Midbrain (tissue), 1 donor: ENCODE results near the gene PREX1.

Source experiments
- DNase-seq: peaks from one replicate; lab custom pipeline; 2025; lab: John Stamatoyannopoulos, UW

PREX1 gene

DNA sequence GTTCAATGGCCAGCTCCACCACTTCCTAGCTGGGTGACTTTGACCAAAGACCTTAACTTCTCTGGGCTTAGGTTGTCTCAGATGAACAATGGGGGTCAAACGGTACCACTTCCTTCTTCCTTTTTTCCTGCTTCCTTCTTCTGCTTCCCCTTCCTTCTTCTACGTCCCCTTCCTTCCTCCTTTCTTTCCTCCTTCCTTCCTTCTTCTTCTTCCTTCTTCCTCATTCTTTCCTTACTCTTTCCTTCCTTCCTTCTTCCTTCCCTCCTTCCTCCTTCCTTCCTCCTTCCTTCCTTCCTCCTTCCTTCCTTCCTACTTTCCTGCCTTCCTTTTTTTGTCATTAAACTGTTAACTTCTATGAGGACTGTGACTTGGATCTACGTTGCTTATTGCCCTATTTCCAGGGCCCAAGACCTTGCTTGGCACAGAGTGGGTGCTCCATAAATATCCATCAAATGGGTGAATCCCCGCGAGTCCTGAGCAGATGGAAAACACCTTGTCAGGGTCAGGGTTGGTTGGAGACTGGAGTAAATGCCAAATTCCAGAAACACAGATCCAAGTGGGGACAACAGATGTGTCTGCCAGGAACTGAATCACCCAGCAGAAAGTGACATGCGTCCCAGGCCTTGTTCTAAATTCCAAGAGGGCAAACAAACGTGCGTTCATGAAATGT, 243.3 kb downstream of the PREX1 start:
- no peak for DNase-seq

DNA sequence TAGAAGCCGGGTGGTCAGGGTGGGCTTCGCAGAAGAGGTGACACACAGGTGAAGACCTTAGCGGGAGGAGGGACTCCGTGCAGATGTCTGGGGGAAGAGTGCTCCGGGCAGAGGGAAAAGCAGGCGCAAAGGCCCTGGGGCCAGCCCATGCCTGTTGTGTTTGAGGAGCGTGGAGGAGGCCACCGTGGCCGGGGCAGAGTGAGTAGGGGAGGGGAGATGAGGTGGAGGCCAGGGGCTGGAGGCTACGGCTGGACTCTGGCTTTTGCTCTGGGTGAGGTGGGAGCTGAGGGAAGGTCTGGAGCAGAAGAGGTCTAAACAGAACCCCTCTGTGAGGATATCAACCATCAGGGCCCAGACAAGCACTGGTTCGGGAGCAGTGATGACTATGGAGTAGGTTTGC, 244.0 kb downstream of the PREX1 start:
- no peak for DNase-seq

DNA sequence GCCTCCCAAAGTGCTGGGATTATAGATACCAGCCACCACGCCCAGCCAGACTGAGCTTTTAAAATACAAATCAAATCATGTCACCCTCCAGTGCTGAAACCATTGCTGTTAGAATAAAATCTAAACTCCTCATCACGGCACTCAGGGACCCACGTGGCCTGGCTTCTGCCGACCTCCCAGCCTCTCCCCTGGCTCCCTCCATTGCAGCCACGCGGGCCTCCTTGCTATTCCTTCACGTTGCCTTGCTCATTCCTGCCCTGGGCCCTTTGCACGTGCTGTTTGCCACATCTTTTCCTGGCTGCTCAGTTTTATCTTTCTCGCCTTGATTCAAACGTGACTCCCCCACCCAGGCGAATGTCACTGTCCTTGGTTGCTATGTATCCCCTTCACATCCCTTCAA, 244.6 kb downstream of the PREX1 start:
- no peak for DNase-seq

DNA sequence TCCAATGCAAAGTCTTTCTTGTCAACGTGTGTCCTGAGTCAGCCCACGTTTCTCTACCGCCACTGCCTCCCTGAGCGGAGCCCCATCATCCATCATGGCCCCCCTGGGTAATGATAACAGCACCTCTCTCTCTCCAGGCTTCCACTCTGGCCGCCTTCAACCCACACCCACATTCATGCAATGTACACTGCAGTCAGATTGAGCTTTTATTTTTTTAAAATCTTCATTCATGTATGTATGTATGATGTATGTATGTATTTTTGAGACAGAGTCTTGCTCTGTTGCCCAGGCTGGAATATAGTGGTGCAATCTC, 245.2 kb downstream of the PREX1 start:
- no peak for DNase-seq

DNA sequence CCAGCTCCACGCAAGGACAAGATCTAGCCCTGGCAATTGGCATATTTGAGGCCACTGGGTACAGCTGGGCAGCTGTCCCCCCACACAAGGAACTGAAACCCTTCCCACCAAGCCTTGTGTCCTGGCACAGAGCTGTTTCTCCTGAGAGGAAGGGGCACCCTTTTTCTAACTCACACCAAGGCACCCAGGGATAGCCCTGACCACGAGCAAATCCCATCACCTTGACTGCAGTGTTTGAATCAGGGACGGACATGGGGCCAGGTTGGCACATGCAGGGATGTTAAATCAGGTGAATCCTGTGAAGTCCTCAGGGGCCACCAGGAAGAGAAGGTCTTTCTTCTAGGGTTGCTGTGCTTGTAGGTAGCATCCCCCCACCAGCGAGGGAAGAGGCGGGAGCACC, 246.6 kb downstream of the PREX1 start:
- DNase-seq, result no peak

DNA sequence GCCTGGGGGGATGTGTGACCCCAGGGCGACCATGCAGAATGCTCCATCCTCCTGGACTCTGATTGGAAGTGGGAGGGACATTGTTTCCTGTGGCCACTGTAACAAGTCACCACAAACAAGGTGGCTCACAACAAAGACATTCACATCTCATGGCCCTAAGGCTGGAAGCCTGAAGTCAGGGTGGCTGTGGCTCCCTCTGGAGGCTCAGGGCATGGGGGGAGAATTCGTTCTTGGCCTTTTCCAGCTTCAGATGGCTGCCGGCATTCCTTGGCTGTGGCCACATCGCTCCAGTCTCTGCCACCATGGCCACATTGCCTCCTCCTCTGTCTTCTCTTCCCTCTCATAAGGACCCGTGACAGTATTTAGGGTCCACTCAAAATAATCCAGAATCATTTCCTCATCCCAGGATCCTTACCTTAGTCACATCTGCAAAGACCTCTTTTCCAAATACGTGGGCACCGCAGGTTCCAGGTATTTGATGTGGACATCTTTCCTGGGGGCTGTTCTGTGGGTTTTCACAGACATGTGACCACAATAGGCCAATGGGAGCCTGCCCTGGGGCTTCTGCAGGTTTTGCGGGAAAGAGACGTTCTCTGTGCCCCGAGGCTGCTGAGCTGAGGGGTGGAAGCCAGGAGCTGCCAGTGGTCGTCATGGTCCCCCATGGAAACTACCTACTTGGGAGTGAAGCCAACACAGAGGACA, 249.3 kb downstream of the PREX1 start:
- DNase-seq, result no peak

DNA sequence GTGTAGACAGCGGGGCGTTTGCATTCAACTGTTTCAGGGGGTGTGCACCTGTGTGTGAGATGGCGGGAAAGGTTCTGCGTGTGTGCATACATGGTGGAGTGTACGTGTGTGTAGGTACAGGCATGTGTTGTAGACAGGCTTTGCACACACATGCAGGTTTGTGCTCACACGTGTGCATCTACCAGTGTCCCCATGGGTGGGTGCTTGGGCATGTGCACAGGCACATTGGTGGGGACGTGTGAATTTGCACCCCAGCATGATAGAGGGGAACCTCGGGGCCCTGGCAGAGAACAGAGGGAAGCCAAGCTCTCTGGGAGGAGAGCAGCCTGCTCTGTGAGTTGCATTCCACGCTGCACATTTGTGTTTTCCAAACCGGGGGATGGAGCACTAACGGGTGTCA, 250.2 kb downstream of the PREX1 start:
- DNase-seq, result no peak

DNA sequence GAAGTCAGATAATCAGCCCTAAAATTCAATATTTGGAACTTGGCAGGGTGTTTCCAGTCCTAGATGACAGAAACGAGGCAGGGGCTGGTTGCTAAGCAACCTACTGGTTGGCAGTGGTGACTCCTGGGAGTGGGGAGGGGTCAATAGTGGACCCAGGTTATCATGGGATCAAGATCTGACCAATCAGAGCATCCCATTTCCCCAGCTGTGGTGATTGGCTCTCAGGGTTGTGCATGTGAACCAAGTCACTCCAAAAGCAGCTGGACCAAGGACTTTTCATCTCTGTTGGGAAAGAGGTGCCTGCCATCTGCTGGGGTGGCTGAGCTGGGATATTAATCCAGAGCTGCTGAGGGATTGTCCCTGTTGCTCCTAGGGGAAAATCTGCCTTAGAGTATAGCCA, 253.4 kb downstream of the PREX1 start:
- no peak for DNase-seq
